Measurements from ENCODE around the gene STARD3. TPM values are rescaled to one million over a fixed set of nuclear protein-coding genes. Genes with fewer than 3 reads are reported as not detected.

The STARD3 gene
- total RNA-seq, 1 donor from 2014 or later, result 15.2 TPM

DNA sequence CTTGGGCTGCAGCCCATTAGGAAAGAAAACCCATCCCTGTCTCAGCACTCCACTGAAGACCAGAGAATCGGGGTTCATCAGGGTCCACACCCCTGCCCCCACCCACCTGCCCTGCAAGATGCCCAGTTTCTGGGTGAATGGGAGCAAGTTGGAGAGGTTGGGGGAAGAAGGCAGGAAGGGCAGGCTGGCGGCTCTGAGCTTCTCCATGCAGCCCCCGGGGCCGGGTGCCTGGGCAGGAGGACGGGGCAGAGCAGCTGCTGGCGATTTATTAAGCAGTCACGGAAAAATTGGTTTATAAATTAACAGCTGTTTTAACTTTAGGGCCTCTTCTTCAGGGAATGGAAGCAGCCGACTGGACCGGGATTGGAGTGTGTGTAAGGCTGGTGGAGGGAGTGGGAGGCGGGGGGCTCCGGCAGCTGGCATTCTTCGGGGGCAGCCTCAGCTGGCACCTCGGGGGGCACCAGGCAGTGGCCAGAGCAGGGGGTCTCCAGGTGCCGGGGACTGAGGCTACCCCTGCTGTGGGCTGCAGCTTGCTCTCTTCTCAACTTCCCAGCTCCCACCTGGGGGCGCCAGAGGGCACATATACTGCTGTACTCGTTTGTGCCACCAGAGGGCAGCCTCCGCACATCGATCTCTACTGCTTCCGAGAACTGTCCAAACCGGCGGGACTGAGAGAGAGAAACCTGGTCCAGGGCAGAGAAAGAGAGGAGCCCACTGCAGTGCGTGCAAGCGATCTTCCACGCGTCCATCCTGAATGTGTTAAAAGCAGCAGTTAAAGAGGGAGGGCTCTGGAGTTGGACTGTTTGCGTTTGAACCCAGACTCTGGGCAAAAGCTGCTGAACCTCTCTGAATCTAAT, 15.2 kb upstream of the STARD3 start:
- peak; percentile 95 for DNase-seq

DNA sequence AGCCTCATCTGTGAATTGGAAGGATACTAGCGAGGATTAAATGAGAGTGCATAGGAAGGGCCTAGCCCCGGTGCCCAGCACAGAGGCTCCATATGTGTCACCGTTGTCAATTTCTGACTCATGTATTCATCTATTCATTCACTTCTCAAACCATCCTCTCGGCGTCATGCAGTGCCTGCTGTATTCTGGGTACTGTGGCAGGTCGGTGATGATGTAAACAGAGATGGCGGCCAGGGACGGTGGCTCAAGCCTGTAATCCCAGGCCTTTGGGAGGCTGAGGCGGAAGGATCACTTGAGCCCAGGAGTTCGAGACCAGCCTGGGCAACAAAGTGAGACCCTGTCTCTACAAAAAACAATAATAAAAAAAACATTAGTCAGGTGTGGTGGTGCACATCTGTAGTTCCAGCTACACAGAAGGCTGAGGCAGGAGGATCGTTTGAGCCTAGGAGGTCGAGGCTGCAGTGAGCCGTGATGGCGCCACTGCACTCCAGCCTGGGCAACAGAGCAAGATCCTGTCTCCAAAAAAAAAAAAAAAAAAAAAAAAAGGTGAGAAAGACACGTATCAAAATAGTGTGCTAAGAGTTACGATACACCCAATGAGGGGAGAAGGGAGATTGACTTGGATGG, 14.5 kb upstream of the STARD3 start:
- DNase-seq, result no peak

- DNase-seq, result peak; percentile 86
Measured at GRCh38 chr17:39623356-39623950, 13.5 kb upstream of the STARD3 start.

DNA sequence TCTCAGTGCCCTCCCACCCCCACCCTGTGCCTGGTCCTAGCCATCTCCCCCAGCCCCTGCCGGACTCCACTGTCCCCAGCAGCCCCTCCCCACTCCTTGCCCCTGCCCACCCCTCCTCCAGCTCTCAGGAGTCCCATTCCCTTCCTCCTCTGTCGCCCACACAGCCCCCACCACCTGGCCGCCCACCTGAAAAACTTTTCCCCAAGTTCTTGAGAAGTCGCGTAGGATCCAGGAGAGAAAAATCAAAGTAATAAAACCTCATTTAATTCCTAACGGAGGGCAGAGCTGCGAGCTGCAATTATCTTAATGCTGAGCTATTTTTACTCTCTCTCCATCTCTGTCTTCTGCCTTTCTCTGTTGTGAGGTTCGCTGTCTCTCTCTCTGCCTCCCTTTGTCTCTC, 12.6 kb upstream of the STARD3 start:
- DNase-seq, result no peak

DNA sequence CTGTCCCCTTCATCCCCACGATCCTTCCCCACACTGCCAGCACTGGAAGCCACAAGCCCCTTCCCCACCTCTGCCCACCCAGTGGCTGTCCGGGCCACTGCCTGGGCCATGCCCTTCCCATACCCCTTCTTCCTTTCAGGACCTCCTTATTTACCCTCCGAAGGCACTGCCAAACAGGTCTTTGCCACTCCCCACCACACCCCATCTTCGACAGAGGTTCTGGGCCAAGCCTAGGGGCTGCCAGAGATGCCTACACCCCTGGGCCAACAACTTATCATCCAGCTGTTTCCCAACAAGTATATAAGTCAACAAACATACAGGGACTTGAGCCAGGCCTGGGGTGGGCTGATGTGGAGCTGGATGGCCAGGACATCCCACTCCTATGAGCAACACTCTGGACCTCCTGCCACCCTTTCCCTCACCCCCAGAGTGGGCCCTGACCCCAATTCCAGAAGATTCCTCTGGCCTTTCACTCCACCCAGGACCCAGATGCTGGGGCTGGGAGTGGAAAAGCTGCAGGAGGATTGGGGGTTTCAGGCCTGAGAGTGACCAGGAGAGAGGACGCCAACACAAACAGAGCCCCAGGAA, 11.7 kb upstream of the STARD3 start:
- DNase-seq, result no peak

DNA sequence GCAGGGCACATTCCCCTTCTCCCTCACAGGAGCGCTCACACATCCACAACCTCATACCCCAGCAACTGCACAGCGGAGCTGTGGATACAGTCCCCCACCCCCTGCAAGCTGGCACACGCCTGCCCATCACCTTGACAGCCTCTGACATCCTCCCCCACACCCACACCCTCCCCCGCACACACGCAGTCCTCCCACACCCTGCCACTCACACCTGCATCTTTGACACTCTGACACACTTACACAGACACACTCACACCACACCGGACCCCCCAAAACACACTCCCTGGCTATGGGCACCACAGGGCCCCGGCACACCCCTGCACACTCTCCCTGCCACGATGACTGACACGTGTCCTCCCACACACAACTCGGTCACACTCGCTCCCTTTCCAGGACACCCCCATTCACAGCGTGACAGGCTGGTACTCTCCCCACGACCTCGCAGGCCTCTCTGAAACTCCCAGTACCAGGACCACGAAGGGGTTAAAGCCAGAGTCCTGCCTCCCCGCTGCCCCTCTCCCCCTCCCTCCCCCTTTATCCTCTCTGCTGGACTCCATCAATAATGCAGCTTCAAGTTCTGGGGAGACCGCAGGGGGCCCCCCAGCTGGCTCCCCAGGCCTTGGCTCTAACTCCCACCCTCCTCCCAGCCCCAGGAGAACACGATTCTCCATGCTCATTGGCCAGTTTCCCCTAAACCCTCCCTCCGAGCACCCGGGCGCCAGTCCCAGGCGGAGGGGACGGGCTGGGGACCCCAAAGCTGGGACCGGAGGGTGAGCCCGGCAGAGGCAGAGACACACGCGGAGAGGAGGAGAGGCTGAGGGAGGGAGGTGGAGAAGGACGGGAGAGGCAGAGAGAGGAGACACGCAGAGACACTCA, 10.5 kb upstream of the STARD3 start, which contains the start of gene PPP1R1B:
PPP1R1B (plus strand) TSS at position 782 of the 876 bp plus-strand sequence. CDS start 441 bp downstream, outside the sequence.
- DNase-seq, result no peak

- no peak for DNase-seq
Measured at GRCh38 chr17:39627047-39627711, 9.8 kb upstream of the STARD3 start.

DNA sequence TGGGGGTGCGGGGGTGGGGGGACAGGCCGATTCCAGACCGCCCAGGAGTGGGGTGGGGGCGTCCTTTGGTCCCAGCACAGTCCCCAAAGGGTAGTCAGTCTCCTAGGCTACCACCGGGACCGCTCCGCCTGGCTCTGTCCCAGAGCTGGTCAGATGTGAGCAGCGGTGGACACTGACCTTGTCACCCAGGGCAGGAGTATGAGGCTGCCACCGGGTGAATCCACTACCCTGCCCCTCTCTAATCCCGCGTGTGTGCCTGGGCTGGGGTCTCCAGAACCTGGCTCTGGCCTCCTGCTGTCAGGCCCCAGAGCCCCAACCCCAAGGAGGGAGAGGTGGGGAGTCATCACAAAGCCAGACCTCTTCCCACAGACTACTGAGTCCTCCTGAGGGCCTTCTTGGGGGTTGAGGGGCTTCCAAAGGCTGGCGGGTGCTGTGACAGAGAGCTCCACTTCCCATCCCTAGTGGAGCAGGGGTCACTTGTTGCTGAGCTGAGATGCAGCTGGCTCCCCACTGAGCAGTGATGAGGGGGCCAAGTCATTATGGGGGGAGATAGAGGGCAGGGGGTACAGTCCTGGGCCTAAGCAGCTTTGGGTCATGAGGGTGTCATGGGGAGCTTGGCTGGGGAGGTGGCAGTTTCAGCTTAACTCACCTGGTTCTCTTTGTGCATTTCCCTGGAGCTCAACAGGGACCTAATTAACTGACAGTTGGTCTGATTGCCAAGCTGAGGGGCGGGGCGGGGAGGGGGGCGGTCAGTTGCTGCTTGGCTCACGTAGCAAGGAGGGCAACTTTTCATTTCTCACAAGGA, 9.0 kb upstream of the STARD3 start:
- DNase-seq, result no peak

DNA sequence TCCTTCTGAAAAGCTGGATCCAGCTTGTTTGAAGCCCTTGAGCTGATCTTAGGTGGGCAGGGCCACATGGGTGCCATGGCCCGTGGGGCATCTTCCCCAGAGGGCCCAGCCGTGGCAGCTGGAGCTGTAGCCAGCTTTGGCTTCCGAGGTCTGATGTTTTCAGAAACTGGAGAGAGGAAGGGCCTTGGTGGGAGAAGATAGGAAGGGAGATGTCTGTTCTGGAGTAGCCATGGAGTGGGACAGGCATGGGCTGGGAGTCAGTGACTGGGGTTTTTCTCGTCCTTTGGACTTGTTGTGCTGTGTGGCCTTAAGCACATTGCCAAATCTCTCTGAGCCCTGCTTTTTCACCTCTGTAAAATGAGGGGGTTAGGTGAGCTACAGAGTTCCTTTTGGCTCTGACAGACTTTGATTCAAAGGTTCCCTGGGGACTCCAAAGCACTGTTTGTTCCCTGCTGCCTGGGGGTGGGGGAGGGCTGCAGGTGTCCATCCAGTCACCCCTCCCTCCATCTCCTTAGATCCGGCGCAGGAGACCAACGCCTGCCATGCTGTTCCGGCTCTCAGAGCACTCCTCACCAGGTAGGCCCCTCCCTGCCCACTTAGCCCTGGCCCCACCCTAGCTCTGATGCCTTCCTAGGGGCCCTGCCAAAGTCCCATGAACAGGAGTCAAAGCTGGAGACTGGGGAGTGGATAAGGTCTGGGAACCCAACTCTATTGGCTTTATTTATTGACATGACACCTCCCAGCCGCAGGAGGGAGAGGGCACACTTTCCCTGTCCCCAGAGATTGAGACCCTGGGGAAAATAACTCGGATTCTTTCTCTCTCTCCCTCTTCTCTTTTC, 8.1 kb upstream of the STARD3 start:
- no peak for DNase-seq

- DNase-seq, result no peak
Measured at GRCh38 chr17:39629494-39629880, 7.5 kb upstream of the STARD3 start.

- DNase-seq, result no peak
Measured at GRCh38 chr17:39629898-39630297, 7.0 kb upstream of the STARD3 start.

DNA sequence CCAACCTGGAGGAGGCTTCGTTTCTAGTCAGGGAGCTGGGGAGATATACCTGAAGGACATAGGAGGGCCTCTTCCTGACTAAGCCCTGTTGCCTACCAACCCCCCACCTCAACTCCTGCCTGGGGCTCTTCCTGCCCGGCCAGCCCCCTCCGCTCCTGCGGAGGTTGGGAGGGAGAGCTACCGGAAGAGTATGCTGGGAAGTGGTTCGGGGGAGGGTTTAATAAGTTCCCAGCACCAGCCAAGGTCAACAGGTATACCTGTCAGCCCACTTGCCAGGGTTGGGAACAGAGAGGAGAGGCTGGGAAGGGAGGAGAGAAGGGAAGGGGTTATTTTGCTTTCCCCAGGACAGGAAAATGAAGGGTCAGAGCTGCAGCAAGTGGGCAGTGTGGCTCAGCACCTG, 5.5 kb upstream of the STARD3 start:
- no peak for DNase-seq

DNA sequence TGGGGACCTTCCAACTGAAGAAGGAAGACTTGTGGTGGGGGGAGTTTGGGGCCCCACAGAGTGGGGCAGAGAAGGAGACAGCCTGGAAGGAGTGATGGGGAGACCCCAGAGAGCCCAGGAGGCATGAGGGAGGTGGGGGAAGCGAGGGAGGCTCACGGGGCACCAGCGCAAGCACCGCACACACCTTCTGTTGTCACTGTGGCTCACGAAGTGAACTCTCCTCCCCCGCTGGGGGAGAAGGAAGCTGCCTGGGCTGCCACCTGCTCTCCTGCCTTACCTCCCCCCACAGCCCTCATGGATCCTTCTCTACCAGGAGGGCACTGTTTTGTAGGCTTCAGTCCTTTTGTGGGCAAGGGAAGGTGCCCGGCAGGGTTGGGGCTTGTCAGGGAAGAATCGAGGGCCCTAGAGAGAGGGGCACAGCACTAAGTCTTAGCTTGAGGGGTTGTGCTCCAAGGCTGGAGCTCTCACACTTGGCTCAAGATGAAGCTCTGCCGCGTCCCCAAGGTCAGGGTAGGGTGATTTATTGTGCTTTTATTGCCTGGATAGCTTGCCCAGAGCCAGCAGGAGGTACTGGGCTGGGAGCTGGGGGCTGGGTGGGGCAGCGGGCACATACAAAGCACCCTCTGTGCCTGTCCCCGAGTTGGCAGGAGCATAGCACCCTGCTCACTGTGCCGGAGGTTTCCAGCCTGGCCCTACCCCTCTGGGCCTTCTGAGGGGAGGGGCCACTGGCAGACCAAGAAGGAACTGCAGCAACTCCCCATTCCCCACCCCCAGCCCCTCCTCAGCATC, 4.6 kb upstream of the STARD3 start:
- DNase-seq, result no peak

DNA sequence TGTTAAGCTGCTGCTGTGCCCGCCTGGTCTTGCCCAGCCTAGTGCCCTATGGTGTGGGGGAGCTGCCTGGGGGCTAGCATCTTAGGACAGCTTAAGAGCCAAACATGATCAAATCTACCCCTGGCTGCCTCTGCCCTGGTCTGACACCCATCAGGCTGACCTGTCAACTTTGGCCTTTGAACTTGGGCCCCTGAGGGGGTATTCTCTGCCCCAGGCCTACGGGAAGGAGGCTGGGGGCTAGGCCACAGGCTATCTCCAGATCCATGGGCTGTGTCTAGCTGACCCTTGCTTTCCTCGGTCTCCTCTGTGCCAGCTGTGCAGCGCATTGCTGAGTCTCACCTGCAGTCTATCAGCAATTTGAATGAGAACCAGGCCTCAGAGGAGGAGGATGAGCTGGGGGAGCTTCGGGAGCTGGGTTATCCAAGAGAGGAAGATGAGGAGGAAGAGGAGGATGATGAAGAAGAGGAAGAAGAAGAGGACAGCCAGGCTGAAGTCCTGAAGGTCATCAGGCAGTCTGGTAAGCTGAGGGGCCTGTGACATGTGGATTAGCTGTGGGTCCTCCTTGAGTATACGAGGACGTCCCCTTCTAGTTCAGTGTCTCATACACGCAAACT, 3.3 kb upstream of the STARD3 start:
- DNase-seq, result no peak

DNA sequence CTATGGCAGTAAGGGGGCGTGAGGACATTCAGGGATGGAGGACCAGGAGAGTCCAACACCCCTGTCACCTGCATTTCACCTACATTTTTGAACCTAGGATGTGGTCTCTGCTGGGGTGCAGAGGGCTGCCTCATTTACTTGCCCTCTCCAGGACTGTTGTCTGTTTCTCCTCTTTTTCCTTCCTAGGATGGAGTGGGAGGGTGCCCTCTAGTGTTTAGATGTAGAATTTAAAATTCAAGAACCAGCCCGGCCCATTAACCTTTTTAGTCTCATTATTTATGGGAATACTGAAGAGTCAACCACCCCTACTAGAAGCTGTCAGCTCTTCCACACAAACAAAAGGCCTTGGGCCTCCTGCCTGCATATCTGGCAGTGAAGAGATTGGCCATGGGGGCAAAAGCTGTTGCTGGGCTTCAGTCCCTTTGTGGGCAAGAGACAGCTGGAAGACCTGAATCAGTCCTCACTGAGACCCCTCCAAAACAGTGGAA, 2.5 kb upstream of the STARD3 start:
- peak; percentile 58 for DNase-seq

DNA sequence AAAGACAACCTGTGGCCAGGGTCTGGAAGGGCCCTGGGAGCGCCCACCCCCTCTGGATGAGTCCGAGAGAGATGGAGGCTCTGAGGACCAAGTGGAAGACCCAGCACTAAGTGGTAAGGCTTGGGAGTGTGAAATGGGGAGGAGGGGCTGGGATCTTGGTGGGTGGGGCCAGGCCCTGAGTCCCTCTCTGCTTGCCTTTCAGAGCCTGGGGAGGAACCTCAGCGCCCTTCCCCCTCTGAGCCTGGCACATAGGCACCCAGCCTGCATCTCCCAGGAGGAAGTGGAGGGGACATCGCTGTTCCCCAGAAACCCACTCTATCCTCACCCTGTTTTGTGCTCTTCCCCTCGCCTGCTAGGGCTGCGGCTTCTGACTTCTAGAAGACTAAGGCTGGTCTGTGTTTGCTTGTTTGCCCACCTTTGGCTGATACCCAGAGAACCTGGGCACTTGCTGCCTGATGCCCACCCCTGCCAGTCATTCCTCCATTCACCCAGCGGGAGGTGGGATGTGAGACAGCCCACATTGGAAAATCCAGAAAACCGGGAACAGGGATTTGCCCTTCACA, 1.2 kb upstream of the STARD3 start:
- no peak for DNase-seq

- no peak for DNase-seq
Measured at GRCh38 chr17:39636587-39636926, 387 bp upstream of the STARD3 start.

DNA sequence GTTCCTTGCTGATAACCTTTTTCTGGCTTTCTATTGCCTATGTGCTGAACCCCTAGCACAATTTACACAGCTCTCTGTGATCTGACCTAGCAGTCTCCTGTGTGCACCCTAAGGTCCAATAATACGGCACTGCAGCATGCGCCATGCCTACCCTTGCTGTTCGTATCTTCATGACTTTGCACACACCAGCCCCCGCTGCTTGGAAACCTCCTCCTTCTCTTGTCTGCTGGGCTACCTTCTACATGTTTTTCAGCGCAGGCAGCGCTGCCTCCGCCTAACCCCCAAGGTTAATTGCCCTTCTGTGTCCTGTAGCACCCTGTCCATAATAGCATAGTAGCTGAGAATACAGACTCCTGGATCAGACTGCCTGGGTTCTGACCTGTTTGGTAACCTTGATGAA, 1.4 kb downstream of the STARD3 start:
- no peak for DNase-seq

Data from tongue (tissue), 2 donors.